GM12874 (cell line): ENCODE measurements around the gene APCDD1.

Experiments
- TF ChIP-seq, protein P1 (sequence below): IDR thresholded peaks from 2 replicates; pipeline ENCODE4 v1.5.1; 2011; ENCODE audit warnings: low read depth, mild to moderate bottlenecking, control low read depth, low read length, moderate library complexity; ENCODE audit not compliant: insufficient read depth

Gene APCDD1

DNA sequence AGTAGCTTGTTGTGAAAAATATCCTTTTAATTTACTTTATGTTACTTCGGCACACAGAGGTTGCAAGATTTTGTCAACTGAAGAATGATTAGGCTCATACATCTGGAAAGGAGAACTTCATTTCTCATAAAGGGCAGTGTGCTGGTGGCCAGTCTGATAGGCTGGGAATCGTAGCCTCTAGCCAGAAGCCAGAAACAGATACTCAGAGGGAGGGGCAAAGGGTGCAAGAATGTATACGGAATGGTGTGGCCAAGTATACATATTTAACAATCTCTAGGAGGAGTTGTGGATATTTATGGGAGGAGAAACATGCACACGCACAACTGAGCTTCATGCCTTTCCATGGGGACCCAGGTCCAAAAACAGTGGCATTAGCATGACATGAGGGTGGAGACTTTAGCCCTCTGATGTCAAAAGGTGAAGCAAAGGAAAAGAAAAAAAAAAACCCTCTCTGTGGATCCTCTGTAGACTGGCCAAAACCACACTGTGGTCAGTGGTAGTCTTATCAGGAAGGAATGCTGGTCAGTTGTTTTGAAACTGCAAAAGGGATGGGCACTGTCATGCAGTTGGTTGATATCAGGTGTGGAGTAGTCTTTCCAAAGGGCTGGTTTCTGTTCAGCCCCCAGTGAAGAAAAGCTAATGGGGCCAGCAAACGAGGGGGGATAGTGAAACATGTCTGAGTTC is 34.9 kb upstream of the APCDD1 start:
- TF ChIP-seq, protein P1, sequence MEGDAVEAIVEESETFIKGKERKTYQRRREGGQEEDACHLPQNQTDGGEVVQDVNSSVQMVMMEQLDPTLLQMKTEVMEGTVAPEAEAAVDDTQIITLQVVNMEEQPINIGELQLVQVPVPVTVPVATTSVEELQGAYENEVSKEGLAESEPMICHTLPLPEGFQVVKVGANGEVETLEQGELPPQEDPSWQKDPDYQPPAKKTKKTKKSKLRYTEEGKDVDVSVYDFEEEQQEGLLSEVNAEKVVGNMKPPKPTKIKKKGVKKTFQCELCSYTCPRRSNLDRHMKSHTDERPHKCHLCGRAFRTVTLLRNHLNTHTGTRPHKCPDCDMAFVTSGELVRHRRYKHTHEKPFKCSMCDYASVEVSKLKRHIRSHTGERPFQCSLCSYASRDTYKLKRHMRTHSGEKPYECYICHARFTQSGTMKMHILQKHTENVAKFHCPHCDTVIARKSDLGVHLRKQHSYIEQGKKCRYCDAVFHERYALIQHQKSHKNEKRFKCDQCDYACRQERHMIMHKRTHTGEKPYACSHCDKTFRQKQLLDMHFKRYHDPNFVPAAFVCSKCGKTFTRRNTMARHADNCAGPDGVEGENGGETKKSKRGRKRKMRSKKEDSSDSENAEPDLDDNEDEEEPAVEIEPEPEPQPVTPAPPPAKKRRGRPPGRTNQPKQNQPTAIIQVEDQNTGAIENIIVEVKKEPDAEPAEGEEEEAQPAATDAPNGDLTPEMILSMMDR, result no peak

DNA sequence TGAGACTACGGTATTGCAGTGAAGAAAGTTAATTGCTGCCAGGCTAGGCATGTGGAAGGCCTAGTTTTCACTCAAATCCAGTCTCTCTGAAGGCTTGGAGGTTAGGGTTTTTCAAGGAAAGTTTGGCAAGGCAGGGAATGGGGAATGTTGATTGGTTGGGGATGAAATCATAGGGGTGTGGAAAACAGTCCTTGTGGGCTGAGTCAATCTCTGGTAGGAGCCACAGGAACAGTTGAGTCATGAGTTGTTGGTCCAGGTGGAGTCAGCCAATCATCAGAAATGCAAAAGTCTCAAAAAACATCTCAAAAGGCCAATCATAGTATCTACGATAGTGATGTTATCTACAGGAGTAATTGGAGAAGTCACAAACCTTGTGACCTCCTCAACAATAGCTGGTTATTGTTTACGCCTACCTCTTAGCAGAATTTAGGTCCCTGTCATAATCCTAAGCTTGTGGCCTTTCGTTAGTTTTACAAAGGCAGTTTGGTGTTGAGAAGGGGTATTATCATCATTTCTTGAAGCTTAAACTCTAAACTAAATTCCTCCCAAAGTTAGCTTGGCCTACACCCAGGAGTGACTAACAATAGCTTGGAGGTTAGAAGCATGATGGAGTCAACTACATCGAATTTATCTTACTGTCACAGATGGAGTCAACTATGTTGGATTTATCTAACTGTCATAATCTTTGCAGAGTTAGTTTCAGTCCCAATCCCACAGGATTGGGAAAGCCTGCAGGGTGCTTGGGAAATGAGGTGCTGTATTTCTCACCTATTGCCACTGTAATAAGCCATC is 33.7 kb upstream of the APCDD1 start:
- TF ChIP-seq, protein P1, result no peak

DNA sequence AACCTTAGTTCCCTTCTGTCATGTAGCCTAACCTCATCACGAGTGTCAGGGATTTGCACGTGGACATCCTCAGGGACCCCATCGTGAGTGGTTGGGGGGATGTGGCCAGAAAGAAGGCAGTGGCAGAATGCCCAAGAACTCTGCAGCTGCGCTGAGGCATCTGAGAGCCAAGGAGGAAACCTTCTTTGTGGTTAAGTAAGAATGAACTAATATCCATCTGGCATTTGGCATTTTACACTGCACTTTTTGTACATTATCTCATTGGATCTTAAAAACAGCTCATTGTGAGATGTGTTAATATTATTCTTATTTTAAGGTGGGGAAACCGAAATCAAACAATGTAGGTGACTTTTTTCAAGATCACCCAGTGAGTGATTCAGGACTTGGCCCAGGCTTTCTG is 32.6 kb upstream of the APCDD1 start:
- TF ChIP-seq, protein P1, result no peak

DNA sequence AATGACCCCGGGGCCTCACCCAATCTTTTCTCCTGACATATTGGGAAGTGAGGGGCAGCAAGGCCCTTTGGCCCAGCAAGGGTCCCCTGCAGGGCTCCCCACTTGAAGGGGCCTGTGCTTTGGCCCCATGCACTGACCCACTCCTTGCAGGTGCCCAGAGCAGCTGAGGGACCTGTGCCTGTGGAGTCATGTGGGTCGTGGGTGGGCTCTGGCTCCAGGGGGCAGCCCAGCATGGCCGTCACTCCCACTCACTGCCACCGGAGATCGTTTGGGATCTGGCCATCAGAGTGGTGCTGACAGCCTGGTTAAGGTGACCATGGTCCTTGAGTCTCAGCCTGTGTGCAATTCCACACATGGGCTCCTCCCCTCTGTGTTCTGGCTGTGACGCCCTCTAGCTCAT is 31.7 kb upstream of the APCDD1 start:
- TF ChIP-seq, protein P1, result no peak

DNA sequence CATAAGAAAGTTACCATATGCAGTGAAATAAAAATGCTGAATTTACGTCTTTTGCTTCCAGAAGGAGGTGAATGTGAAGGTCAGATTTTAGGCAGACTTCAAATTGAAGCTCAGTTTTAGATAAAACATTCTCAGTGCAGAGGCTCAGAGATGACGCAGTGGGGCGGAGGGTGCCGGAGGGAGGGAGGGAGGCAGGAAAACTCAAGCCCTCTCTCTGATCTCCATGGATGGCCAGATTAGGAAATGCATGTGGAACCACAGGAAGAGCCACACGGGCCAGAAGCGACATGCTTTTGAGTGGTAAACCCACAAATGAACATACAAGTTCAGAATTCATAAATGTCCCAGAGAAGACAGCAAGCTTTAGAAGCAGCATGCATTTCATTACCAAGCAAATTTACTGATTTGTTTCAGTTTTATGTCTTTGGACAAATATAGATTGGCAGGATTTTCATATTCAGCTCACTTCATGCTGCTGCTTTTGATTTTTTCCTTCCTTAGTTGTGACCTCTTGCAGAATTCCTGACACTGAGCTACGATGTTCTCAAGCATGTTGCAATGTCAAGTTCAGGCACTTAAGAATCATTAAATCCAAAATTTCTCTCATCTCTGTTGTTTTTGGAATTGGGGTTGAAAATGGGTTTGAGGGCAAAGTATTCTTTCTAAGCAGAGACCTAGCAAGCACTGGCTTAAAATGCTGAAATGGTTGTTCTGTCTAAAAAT is 29.7 kb upstream of the APCDD1 start:
- TF ChIP-seq, protein P1, result no peak

DNA sequence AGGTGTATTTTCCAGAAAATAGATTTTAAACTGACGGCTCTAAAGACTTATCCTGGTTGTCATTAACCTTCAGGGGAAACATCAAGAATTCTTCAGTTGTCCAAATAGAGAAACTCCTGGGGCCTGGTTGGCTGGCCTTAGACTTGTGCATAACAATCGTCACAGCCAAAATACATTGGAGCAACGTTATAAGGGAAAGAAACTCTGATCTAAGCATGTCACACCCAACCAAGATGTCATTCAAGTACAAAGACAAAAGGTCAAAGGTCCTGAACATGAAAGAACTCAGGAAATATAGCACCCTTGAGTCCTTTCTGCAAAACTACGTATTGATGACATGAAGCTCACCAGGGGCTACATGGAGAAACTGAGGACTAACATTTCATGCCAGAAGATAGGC is 23.8 kb upstream of the APCDD1 start:
- TF ChIP-seq, protein P1, result no peak

DNA sequence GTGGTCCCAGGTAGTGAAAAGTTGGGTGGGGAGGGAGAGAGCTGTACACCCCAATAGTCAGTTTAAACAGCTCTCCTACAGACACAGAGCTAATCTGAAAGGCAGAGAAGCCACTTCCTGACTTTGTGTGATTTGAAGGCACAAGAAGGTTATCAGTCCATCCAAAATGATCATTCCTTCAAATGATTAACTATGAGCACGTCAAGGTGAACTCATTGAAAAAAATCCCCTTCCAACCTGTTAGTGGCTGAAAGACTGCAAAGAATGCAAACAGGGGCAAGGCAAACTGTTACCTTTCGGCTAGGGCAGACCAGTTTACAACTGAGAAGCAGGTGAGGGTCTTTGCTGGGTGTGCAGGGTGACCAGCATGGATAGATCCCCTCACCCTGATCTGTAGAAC is 22.8 kb upstream of the APCDD1 start:
- TF ChIP-seq, protein P1, result no peak
